ENCODE data around the gene PIP5KL1.

The PIP5KL1 gene

DNA sequence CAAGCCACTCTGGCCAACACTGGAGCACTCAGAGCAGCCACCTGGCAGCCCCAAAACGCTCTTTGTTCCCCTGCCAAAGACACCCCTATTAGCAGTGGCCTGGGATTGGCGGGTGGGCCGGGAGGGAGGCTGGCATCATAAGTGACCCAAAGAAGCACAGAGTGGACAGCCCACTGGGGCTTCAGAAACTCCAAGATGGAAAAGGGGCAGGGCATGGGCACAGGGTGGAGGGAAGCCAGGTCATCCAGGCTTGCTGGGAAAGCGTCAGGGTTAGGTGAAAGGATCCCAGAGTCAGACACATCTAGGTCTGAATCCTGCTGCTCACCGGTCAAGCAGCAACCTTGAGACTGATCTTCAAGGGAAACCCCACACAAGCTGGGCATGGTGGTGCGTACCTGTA is 35.4 kb upstream of the PIP5KL1 start:
- DNase-seq (ENCODE audit: low read depth) = no peak
- TF ChIP-seq POLR2A (IDR thresholded peaks at IDR 0.05; ENCODE audit: extremely low read depth, insufficient read length) = no peak
- no peak for TF ChIP-seq MYC (IDR thresholded peaks at IDR 0.05; ENCODE audit: low read depth, low read length)
- TF ChIP-seq, protein P1, sequence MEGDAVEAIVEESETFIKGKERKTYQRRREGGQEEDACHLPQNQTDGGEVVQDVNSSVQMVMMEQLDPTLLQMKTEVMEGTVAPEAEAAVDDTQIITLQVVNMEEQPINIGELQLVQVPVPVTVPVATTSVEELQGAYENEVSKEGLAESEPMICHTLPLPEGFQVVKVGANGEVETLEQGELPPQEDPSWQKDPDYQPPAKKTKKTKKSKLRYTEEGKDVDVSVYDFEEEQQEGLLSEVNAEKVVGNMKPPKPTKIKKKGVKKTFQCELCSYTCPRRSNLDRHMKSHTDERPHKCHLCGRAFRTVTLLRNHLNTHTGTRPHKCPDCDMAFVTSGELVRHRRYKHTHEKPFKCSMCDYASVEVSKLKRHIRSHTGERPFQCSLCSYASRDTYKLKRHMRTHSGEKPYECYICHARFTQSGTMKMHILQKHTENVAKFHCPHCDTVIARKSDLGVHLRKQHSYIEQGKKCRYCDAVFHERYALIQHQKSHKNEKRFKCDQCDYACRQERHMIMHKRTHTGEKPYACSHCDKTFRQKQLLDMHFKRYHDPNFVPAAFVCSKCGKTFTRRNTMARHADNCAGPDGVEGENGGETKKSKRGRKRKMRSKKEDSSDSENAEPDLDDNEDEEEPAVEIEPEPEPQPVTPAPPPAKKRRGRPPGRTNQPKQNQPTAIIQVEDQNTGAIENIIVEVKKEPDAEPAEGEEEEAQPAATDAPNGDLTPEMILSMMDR (IDR thresholded peaks at IDR 0.05; ENCODE audit: low read depth, low read length) = no peak
- TF ChIP-seq, protein P2, sequence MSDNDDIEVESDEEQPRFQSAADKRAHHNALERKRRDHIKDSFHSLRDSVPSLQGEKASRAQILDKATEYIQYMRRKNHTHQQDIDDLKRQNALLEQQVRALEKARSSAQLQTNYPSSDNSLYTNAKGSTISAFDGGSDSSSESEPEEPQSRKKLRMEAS (IDR thresholded peaks at IDR 0.05; ENCODE audit: low read depth, low read length) = no peak
- no peak overlapping the region for H3K4me3 ChIP-seq (ENCODE audit: low read depth, low read length)

DNA sequence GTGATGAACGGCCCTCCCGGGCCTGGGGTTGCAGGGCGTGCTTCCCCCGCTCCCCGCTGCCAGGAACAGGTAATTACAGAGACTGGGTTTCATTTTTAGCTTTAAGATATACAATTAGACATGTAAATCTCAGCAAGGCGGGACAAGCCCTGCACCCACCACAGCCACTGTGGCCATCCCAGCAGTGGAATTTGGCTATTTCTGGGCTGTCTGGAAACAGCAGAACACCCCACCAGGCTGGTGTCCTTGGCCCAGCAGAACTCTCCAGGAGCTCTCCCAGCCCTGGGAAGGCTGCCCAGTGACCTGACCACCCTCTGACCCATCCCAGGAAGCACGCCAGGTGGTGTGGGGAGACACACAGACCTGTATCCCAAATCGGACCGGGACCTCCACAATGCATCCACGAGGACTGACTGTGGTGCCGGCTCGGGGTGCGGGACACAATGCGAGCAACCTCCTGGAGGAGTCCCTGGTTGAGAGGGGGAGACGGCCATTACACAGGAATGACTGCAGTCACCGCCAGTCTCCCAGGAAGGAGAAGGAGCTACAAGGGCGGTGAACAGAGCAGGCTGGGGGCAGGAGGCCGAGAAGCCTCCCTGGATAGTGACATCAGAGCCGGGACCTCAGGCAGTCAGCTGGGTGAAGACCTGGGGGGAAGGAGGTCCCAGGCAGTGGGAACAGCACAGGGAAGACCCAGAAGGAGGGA is 32.9 kb upstream of the PIP5KL1 start:
- TF ChIP-seq POLR2A (IDR thresholded peaks at IDR 0.05; ENCODE audit: extremely low read depth, insufficient read length) = no peak
- TF ChIP-seq, protein P1 (IDR thresholded peaks at IDR 0.05; ENCODE audit: low read depth, low read length) = no peak
- TF ChIP-seq, protein P2 (IDR thresholded peaks at IDR 0.05; ENCODE audit: low read depth, low read length) = no peak
- no peak for TF ChIP-seq MYC (IDR thresholded peaks at IDR 0.05; ENCODE audit: low read depth, low read length)
- no peak overlapping the region for H3K4me3 ChIP-seq (ENCODE audit: low read depth, low read length)
- no peak for DNase-seq (ENCODE audit: low read depth)

DNA sequence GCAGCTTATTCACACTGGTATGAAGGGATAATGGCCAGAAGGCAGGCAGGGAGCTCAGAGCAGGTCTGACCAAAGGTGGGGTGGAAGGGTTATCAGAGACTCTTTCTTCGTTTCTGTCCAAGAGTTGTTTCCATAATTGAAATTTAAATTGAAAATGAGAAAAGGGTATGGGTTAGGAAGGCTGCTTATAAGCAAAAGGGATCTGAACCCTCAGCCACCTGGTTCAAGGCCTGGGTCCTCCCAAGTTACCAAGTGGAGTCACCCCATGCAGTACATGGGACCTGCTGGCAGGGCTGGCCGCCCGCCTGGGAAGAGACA is 32.4 kb upstream of the PIP5KL1 start:
- no peak for DNase-seq (ENCODE audit: low read depth)
- TF ChIP-seq, protein P2 (IDR thresholded peaks at IDR 0.05; ENCODE audit: low read depth, low read length) = no peak
- TF ChIP-seq, protein P1 (IDR thresholded peaks at IDR 0.05; ENCODE audit: low read depth, low read length) = no peak
- TF ChIP-seq MYC (IDR thresholded peaks at IDR 0.05; ENCODE audit: low read depth, low read length) (no peak), POLR2A (IDR thresholded peaks at IDR 0.05; ENCODE audit: extremely low read depth, insufficient read length) (no peak)
- no peak overlapping the region for H3K4me3 ChIP-seq (ENCODE audit: low read depth, low read length)

DNA sequence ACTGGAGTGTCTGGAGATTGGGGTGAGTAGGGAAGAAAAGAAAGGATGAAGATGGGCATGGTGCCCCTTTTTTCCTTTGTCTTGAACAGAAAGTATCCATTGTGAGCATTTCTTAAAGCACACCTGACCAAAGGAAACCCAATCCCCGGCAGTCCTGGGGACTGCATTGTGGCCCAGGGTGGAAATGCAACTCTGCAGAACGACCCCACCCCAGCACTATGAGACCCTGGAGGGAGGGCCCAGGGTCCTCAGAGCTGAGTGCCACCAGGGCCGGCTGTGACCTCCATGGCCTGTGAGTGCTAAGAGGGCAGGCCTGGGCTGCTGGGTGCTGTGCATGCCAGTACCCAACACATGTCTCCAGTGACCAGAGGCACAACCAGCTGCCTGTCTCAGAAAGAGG is 31.7 kb upstream of the PIP5KL1 start:
- H3K4me3 ChIP-seq (ENCODE audit: low read depth, low read length) = no peak overlapping the region
- no peak for DNase-seq (ENCODE audit: low read depth)
- TF ChIP-seq, protein P1 (IDR thresholded peaks at IDR 0.05; ENCODE audit: low read depth, low read length) = no peak

DNA sequence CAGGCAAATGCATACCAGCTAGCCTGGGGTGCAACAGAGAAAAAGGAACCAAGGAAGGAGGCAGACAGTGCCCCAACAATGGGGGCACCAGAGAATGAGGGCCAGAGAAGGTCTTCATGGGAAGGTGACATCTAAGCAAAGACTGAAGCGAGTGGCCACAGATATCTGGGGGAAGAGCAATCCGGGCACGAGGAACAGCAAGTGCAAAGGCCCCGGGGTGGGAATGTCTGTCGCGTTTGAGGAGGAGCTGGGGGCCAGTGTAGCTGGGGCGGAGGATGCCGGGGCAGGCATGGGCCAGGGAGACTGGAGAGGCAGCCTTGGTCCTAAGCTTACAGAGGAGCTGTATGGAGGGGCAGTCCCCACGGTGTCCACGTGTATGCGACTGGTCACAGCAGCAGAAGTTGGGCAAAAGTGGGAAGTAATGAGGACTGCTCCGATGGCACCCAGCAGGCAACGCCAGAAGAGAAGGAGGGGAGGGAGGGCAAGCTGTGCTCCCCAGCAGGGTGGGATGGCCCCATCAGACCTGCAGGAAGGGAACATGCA is 31.1 kb upstream of the PIP5KL1 start:
- TF ChIP-seq POLR2A (IDR thresholded peaks at IDR 0.05; ENCODE audit: extremely low read depth, insufficient read length) (no peak), MYC (IDR thresholded peaks at IDR 0.05; ENCODE audit: low read depth, low read length) (no peak)
- TF ChIP-seq, protein P1 (IDR thresholded peaks at IDR 0.05; ENCODE audit: low read depth, low read length) = no peak
- TF ChIP-seq, protein P2 (IDR thresholded peaks at IDR 0.05; ENCODE audit: low read depth, low read length) = no peak
- no peak overlapping the region for H3K4me3 ChIP-seq (ENCODE audit: low read depth, low read length)
- no peak for DNase-seq (ENCODE audit: low read depth)

DNA sequence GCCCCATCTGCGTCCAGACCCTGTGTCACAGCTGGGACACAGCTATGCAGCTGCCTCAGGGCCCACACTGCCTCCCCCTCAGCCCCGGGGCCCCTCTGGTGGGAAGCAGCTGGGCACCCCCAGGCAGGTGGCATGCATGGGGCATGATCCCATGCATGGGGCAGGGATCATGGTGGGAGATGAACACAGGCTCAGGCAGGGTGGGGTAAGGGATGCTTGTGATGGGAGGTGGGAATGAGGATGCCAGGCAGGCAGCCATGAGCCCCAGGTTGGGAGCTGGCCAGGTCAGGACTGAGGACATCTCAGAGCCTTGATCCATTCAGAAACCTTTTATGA is 30.5 kb upstream of the PIP5KL1 start:
- H3K4me3 ChIP-seq (ENCODE audit: low read depth, low read length) = no peak overlapping the region
- DNase-seq (ENCODE audit: low read depth) = no peak
- no peak for TF ChIP-seq POLR2A (IDR thresholded peaks at IDR 0.05; ENCODE audit: extremely low read depth, insufficient read length)
- TF ChIP-seq, protein P1 (IDR thresholded peaks at IDR 0.05; ENCODE audit: low read depth, low read length) = no peak
- TF ChIP-seq, protein P2 (IDR thresholded peaks at IDR 0.05; ENCODE audit: low read depth, low read length) = no peak
- no peak for TF ChIP-seq MYC (IDR thresholded peaks at IDR 0.05; ENCODE audit: low read depth, low read length)

All from NB4 (cell line).